CD4-positive, alpha-beta T cell treated with Interleukin-17A for 1 hour (primary cell): ENCODE results near the gene PGLYRP4.
"Not testable (repeated sequence)": the region's sequence is repeated elsewhere in the genome, so short reads cannot be mapped to it uniquely, and the experiment has no call there.

ENCODE experiments used
- DNase-seq: peaks from one replicate; pipeline ENCODE4 v3.0.0-alpha.2; 2020

The PGLYRP4 gene

DNA sequence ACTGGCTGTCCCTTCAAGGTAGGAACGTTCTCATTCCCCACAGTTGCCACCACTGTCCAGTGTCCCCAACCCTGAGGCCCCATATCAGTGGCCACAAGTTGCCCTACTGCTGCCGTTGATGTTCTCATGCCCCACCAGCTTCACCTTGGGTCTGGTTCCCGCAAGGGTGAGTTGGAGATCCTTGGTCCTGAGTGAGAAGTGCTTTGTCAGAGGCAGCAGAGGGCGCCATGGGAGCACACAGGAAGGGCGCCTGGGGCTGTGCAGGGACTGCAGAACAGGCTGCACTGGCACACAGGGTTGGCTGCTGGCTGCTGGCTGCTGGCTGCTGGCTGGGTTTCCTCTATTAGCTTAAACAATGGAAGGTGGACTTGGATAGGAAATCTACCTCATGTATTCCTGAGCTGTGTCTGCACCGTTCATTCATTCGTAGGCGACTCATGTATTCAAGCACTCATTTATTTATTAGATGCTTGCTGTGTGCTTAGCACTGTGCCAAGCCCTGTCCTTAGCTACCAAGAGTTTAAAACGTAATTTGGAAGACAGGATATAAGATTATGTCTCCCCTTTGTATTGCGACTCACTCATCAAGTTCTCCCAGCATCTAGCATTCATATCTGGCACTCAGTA is 6.9 kb upstream of the PGLYRP4 start:
- DNase-seq: peak; percentile 47

- no peak for DNase-seq
These were observed 6.0 kb upstream of the PGLYRP4 start for GRCh38 chr1:153354515-153355193.

DNA sequence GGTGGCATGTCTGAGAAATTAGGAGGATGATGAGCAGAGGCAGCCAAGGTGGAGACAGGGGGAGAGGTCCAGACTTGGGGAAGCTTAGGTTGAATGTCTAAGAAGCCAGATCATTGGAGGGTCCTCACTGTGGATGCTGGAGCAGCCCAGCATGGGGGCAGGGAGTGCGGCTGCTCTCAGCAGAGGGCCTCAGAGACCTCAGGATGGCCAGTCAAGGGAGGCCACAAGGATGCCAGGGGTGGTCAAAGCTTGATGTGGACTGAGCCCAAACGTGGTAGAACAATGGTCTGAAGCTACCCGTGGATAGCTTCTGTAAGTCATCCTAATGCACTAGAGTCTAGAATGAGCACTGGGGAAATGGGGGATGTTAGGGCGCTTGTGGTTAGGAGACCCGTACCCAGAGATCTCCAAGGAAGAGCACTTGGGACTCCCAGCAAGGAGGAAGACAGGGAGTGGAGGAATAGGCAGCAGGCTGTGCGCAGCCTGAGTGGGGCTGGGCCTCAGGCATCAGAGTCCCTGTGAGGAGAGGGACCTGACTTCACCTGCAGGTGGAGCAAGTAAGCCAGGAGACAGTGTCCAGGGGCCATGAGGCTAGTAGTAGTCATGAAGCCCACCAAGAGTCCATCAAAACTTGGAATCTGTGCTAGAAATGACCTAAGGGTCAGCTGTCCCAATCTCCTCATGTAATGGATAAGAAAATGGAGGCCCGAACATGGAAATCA is 4.7 kb upstream of the PGLYRP4 start:
- DNase-seq: no peak

GRCh38 chr1:153352523-153352922 is 3.9 kb upstream of the PGLYRP4 start:
- DNase-seq: peak; percentile 65

GRCh38 chr1:153350321-153350957 is 1.8 kb upstream of the PGLYRP4 start:
- DNase-seq: no peak

DNA sequence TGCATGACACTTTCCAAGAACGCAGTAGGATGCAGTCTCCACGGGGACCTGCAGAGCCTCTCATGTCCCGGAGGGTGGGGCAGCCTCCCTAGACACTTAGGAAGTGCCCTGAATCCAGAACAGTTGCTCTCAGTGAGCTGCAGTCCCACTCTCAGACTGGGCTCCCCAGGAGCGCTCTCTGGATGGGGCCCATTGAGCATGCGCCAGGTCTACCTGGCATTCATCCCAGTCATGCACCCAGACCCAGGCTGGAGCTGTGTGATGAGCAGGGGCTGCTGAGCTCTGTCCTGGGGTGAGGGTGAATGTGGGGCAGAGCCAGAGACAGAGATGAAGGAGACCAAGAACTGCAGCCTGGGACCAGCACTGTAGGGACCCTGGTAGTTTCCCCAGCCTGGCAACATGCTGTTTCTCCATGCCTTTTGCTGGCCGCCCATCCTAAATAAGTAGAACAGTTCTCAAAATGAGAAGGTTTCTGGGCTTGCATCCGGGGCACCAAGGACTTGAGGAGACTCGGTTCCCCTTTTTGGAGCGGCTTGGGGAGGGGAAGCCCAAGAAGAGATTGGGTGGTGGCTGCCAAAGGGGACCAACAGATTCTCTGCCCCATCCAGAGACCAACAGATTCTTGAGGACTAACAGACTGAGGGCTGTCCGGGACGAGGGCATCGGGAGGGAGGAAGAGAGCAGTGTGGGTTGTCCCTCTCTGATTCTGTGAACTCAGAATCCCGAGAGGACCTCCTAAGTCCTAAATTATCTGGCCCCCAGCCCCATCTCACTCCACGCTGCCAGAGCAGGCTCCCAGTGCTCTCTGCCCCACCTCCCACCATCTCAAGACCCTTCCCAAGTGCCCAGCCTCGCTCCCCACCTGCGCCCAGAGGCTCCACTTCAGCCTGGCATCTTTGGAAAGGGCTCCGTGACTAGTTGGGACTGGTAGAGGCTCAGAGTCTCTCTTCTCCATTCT is 1.0 kb upstream of the PGLYRP4 start:
- DNase-seq: no peak

DNA sequence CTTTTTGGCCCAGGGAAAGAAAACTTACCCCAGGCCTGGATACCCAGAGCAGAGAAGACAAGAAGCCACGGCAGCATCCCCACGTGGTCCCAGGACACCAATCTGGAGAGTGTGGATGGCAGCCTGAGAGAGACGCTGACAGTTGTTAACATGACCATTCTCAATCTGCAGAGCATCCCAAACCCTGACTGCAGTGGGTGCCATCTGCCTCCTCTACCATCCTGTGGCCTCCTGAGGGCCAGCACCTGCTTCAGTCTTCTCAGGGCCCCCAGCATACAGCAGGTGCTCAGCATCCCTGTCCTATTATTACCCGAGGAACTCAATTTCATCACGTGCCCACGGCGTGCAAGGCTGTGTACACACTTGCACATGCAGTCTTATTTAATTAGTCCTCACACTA is 785 bp downstream of the PGLYRP4 start:
- DNase-seq: no peak

GRCh38 chr1:153347049-153347448 is 1.6 kb downstream of the PGLYRP4 start:
- DNase-seq: not testable (repeated sequence)

DNA sequence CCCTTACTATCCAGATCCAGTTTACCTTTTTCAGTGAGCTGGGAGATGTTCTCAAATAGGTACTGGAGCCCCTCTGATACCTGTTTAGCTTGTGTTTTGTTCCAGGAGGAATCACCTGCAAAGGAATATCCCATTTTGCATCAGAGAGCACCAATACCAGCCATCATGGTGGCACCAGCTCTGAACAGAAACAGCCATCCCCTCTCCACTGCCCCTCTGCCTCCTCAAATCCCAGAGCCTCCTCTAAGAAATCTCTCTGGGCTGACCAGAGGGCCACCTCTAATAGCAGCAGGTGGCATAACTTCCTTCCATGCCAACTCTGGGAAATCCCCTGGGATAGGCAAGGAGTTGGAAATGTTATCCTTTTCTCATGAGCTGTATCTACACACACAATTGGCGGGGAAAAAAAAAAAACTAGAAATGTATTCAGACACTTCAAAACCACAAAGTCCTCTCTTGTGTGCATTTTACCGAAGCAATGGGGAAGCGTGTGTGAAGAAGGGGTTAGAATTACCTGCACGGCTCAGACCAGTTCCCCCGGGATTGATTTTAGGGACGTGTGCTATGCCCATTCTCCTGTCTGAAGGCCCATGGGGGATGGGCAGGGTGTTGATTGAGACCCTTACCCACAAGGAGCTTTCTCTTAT is 2.4 kb downstream of the PGLYRP4 start:
- no peak for DNase-seq

DNA sequence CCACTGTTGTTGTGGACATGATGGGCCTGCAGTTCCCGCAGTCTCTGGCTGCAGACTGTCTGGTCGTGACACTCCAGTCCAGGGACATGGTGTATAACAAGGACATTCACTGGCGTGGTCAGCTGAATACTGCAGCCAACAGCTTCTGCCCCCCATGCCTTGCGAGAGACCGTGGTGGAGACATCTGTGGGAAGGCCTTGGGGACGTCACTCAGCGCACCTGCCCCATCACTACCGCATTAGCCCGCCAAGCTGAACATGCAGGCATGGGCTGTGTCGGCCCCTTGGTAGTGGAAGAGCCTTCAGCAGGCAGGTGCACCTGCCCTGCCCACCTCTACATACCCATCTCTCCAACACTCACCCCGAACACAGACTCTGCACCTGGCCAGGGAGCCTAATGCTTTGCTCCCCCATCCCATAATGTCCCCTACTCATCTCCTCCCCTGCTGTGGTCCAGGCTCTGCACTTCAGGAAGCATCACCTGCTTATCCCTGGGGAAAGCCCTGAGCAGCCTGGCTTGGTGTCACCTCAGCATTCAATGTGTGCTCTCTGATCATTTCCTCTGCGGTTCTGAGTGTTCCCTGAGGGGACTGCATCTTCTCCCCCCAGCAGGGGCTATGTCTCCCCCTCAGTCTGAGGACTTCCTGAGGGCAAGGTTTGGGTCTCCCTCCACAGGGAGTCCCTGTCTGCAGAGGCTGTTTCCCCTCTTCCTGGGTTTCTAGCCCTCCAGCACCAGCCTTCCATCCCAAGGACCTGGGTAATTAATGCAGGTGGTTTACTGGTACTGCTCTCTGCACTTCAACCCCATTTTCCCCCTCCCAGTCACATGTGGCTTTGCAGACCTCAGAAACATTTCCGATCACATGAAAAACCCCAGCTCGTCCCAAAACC is 3.2 kb downstream of the PGLYRP4 start:
- DNase-seq: no peak

DNA sequence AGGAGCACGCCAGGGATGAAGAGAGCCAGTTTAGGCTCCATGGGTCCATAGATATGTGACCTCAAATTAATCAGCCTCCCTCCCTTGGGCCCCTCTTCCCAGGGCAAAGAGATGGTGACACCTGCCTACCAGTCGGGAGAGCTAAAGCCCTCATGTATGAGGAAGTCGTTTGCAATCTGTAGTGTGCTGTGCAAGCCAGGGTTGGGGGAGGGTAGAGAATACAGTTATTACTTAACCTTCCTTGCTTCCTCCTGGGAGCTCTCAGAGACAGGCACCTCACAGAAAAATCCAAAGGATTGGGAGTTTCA is 4.0 kb downstream of the PGLYRP4 start:
- DNase-seq: no peak

DNA sequence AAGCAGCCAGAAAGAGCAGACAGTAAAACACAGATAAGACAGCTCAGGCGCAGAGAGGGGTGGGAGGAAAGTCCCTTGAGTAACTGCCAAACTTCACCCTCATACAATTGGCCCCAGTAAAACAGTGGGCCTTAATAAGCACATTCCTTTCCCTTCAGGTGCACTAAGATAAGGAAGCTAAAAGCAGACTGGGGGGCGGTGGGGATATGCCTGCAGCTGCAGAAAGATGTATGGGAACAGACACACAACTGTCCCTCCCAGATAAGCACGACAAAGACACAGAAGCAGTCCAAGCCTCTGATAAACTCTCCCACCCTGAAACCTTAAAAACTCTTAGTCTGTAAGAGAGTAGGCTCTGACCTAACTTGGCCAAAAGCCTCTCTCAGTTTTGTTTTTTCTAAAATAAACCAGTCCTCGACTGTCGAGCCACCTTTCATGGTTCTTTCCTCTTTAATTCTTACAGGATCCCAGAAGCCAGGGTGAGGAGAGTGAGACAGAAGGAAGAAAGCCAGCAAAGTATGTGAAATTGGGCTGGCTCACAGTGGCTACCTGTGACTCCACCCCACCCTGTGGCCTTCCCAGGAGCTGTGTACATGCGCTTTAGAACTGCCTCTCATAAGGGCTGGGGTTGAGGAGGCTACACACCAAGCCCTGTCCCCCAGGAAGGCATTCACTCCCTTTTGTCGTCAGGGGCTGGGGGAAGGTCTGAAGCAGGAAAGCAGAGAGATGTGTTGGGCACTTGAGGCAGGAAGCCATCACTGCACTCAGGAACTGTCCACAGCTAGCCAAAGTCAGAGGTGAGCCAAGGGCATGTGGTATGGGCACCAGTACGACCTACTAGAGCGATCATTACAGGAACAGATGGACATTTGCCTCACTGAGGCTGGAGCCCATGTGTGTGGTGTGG is 4.6 kb downstream of the PGLYRP4 start:
- DNase-seq: no peak

GRCh38 chr1:153343040-153343681 is 5.5 kb downstream of the PGLYRP4 start:
- no peak for DNase-seq

DNA sequence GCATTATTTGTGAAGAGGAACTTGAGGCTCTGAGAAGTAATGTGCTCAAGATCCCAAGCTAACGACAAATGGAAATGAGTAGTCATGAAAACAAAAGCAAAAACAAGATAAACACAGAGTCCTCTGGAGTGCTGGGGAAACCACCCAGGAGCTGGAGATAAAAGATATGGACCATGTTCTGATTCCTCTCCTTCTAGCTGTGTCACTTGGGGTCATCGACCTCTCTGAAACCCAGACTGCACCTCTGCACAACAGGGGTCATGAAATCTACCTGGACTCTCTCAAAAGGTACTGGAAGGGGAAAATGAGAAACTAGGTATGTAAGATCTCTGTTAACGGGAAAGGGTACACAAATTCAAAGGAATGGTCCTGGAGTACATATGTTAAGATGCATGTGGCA is 6.5 kb downstream of the PGLYRP4 start:
- DNase-seq: no peak

DNA sequence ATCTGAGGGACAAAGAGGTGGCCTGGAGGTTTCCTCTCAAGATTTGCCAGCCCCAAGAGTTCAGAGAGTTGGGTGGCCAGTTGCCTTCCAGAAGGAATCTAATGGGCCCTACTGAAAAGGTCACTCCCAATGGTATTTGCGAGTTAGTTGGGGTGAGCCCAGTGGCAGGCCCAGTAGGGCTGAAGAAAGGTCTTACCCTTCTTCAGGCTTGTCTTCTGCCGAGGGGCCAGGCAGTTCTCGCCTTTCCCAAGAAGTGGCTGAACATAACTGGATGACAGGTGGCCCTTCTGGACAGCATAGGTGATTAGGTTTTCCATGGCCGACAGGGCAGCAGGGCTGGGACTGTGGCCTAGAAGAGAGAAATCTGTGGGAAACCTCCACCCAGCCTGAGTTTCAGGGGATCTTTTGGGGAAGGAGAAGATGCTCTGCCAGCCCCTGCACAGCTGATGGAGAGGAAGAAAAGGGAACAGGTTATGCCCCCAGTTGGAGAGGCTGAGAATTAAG is 7.2 kb downstream of the PGLYRP4 start:
- DNase-seq: no peak

DNA sequence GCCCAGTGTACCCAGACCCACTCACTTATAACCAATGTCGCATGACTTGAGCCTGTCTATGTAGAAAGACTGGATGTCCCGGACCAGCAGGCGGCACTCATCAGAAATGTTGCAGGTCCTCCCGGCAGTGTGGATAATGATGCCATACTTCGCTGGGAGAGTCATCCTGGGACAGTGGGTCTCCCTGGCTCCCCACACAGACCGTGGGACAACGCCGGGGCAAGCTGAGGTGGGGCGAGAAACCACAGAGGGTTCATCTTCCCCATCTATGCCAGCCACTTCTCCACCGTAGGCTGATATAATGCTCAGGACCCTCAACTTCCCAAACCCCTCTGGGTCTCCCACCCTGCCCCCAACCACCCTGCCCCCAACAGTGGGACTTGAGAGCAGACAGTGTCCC is 8.3 kb downstream of the PGLYRP4 start:
- no peak for DNase-seq

GRCh38 chr1:153339802-153340201 is 8.8 kb downstream of the PGLYRP4 start:
- DNase-seq: no peak

GRCh38 chr1:153337980-153338853 is 10.4 kb downstream of the PGLYRP4 start:
- DNase-seq: no peak
